Renal cortex interstitium (tissue), 15 donors: ENCODE measurements around the gene SAMD1. TPM values are rescaled to one million over a fixed set of nuclear protein-coding genes. Genes with fewer than 3 reads are reported as not detected.

Experiments used
- DNase-seq, 11 donors: peaks; one replicate each; pipeline ENCODE4 v3.0.0-alpha.2; 2013; ENCODE audit warnings: low read depth in 9 of 11, low spot score in 4 of 11; ENCODE audit errors: extremely low read depth in 1 of 11
- long read RNA-seq, 16 experiments: transcript quantifications; one replicate each; lab custom pipeline, GENCODE V29; 2026
- polyA plus RNA-seq, 3 donors: library from polyadenylated mRNA; unstranded; fragments of 120-200 nt; gene quantifications; one replicate each; pipeline ENCODE4 v1.2.1, GENCODE V29; 2013; ENCODE audit not compliant: insufficient read length in 3 of 3

The SAMD1 gene
- polyA plus RNA-seq = 10 to 100 TPM; 28.2 to 62.2 (median 45.2) TPM
- long read RNA-seq, donor 1, transcript SAMD1-202 (5 exons, 2,164 nt) = major isoform, 12 of 12 reads
- long read RNA-seq, donor 1, partial matches to known transcripts = 0 of 12 reads
- long read RNA-seq, donor 1, other reads (novel, unspliced or antisense) = 0 of 12 reads
- long read RNA-seq, donor 2, transcript SAMD1-202 (5 exons, 2,164 nt) = major isoform, 7 of 12 reads
- long read RNA-seq, donor 2, partial matches to known transcripts = 0 of 12 reads
- long read RNA-seq, donor 2, other reads (novel, unspliced or antisense) = 5 of 12 reads
- long read RNA-seq, donor 3, transcript SAMD1-202 (5 exons, 2,164 nt) = major isoform, 25 of 27 reads
- long read RNA-seq, donor 3, partial matches to known transcripts = 0 of 27 reads
- long read RNA-seq, donor 3, other reads (novel, unspliced or antisense) = 0 of 27 reads
- long read RNA-seq, donor 4, transcript SAMD1-202 (5 exons, 2,164 nt) = major isoform, 14 of 14 reads
- long read RNA-seq, donor 4, partial matches to known transcripts = 0 of 14 reads
- long read RNA-seq, donor 4, other reads (novel, unspliced or antisense) = 0 of 14 reads
- long read RNA-seq, donor 5, transcript SAMD1-202 (5 exons, 2,164 nt) = major isoform, 36 of 37 reads
- long read RNA-seq, donor 5, partial matches to known transcripts = 0 of 37 reads
- long read RNA-seq, donor 5, other reads (novel, unspliced or antisense) = 0 of 37 reads
- long read RNA-seq, donor 6, transcript SAMD1-202 (5 exons, 2,164 nt) = major isoform, 11 of 12 reads
- long read RNA-seq, donor 6, partial matches to known transcripts = 0 of 12 reads
- long read RNA-seq, donor 6, other reads (novel, unspliced or antisense) = 0 of 12 reads
- long read RNA-seq, donor 7, transcript SAMD1-202 (5 exons, 2,164 nt) = major isoform, 14 of 19 reads
- long read RNA-seq, donor 7, partial matches to known transcripts = 5 of 19 reads
- long read RNA-seq, donor 7, other reads (novel, unspliced or antisense) = 0 of 19 reads
- long read RNA-seq, donor 8 = 0 reads
- long read RNA-seq, donor 9, transcript SAMD1-202 (5 exons, 2,164 nt) = major isoform, 14 of 22 reads
- long read RNA-seq, donor 9, partial matches to known transcripts = 7 of 22 reads
- long read RNA-seq, donor 9, other reads (novel, unspliced or antisense) = 0 of 22 reads
- long read RNA-seq, donor 10, transcript SAMD1-202 (5 exons, 2,164 nt) = major isoform, 13 of 13 reads
- long read RNA-seq, donor 10, partial matches to known transcripts = 0 of 13 reads
- long read RNA-seq, donor 10, other reads (novel, unspliced or antisense) = 0 of 13 reads
- long read RNA-seq, donor 11, transcript SAMD1-202 (5 exons, 2,164 nt) = major isoform, 22 of 23 reads
- long read RNA-seq, donor 11, partial matches to known transcripts = 0 of 23 reads
- long read RNA-seq, donor 11, other reads (novel, unspliced or antisense) = 0 of 23 reads
- long read RNA-seq, donor 12, partial matches to known transcripts = 0 of 4 reads
- long read RNA-seq, donor 12, other reads (novel, unspliced or antisense) = 0 of 4 reads
- long read RNA-seq, donor 13 = 0 reads
- long read RNA-seq, donor 14, transcript SAMD1-202 (5 exons, 2,164 nt) = major isoform, 15 of 15 reads
- long read RNA-seq, donor 14, partial matches to known transcripts = 0 of 15 reads
- long read RNA-seq, donor 14, other reads (novel, unspliced or antisense) = 0 of 15 reads
- long read RNA-seq, donor 15, partial matches to known transcripts = 0 of 4 reads
- long read RNA-seq, donor 15, other reads (novel, unspliced or antisense) = 0 of 4 reads
- long read RNA-seq, donor 16, transcript SAMD1-202 (5 exons, 2,164 nt) = major isoform, 50 of 56 reads
- long read RNA-seq, donor 16, partial matches to known transcripts = 0 of 56 reads
- long read RNA-seq, donor 16, other reads (novel, unspliced or antisense) = 6 of 56 reads

- DNase-seq = peak in 9 of 11 donors; percentile 71 to 92 (median 86)
These were observed at the start of gene SAMD1 for GRCh38 chr19:14090509-14091080. TSS of gene SAMD1 (minus strand) at chr19:14090751.

DNA sequence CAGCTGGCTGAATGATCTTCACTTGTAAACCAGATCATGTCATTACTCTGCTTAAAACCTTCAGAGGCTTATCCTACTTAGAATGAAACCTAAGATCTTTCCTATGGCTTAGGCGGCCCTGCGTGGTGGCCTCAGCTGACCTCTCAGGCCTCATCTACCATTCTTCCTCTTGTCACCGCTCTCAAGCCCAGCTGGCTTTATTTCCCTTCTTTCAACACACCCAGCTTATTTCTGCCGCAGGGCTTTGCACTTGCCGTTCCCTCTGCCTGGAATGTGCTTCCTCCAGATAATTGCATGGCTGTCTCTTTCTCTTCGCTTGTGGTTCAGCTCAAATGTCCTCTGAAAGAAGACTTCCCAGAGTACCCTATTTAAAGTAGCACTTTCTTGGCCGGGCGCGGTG is 49.4 kb upstream of the SAMD1 start:
- no peak for DNase-seq

DNA sequence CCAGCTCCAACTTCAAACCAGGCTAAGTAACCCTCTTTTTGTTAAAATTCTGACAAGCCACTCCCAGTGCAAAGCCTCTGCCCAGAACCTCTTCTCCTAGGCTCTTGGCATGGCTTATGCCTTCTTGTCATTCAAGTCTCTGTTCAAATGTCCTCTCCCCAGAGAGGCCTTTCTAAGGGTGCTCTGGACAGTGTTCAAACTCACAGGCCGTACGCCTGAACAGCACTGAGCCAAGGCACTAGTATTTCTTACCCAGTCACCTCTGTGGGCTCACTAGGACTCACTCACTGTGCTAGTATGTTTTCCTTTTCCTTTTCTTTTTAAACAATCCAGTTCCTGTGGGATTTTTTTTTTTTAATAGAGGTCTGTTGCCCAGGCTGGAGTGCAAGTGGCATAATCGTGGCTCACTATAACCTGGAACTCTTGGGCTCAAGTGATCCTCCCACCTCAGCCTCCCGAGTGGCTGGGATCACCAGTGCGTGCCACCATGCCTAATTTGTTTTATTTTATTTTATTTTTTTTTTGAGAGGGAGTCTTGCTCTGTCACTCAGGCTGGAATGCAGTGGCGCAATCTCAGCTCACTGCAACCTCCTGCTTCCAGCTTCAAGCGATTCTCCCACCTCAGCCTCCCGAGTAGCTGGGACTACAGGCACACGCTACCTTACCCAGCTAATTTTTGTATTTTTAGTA is 48.2 kb upstream of the SAMD1 start:
- no peak for DNase-seq

- DNase-seq = peak; percentile 96 to 100 (median 99)
These were observed 46.1 kb upstream of the SAMD1 start, which contains the start of gene ASF1B for GRCh38 chr19:14136509-14137281. TSS of gene ASF1B (minus strand) at chr19:14136589. CDS start at chr19:14136456, 133 bp downstream.

DNA sequence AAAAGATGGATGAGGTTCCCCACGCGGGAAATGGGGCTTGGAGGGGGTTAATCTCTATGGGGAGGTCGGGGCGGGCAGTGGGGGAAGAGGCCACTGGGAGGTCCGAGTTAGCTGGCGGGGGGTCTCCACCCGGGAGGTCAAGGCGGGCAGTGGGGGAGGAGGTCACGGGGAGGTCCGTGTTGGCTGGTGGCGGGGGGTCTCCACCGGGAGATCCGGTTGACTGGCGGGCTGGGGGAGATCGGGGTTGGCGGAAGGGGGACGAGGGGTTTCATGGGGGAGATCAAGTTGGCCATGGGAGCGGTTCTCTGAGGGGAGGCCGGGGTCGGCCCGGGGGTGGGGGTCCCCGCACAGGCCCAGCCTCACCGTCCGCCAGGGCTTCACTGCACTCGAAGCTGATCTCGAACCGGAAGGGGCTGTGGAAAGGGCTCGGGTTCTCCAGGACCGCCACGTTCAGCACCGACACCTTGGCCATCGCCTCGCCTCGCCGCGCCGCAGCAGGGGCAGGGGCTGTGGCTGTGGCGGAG is 45.5 kb upstream of the SAMD1 start:
- no peak for DNase-seq

DNA sequence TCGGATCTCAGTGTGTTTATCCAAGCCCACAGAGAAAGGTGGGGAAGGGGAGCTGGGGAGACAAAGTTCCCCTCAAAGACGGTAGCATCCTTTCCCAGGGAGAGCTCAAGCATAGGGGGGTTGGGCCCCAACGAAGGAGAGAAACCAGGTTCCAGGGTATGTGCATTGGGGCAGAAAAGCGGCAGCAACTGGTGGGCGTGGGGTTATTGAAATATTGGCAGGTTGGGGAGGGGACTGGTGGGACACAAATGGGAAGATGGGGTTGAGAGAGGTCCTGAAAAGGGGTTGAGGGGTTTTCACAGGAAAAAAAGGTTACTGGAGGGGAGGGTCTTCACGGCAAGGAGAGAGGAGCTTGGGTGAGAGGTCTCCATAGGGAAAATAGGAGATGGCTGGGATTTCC is 44.8 kb upstream of the SAMD1 start:
- no peak for DNase-seq

GRCh38 chr19:14127929-14128509 is 37.5 kb upstream of the SAMD1 start:
- no peak for DNase-seq

DNA sequence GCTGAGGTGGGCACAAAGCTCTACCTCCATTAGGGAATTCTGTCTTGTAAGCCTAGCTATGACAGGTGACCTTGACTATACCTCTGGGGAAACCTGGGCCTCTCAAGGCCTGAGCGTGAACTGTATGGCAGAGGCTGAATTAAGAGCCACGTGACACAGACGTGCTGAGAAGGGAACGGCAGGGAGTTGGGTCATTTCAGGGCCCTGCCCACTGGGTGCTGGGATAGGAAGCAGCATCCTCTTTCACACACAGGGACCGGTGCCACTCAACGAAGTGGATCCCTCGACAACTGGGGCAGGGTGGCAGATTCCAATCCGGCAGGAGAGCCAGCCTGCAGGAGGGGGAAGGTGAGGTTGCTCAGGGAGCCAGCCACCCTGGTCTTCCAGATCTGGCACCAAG is 36.6 kb upstream of the SAMD1 start:
- no peak for DNase-seq

- no peak for DNase-seq
These were observed 32.4 kb upstream of the SAMD1 start for GRCh38 chr19:14122924-14123323.

- no peak for DNase-seq
These were observed 29.9 kb upstream of the SAMD1 start for GRCh38 chr19:14120497-14120780.

DNA sequence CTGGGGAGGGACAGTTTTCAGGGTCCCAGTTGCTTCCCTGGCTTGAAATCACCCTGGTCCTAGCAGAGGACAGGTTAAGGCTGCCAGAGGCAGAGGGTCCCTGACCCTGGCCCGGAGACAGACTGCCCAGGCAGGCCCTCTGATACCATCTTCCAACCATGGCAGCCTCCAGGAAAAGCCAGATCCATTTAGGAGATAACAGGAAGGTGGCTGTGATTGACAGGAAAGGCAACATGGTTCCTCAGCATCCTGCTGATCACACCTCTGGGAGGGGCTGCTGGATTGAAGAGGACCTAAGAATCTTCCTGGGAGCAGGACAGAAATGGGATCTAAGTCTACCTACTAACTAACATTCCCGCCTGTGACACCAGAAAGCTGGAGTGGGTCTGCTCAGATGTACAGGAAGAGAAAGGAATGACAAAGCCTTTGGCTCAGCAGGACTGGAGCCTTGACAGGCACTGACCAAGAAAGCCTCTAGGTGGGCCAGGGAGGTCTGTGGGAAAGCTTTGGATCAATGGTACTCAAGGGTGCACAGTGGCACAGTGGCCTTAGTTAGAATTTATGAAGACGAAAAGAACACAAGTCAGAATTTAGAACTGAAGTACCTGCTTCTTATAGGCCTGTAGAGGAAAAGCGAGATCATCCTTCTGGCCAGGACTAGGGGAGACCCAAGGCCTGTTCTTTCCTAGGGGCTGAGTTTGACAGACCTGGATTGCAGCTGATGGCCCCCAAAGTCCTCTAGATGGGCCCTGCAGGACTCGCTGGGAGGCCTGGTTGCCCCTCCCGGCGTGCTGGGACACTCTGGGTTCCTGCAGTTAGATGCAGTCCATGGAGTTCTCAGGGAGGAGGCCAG is 29.3 kb upstream of the SAMD1 start:
- no peak for DNase-seq

DNA sequence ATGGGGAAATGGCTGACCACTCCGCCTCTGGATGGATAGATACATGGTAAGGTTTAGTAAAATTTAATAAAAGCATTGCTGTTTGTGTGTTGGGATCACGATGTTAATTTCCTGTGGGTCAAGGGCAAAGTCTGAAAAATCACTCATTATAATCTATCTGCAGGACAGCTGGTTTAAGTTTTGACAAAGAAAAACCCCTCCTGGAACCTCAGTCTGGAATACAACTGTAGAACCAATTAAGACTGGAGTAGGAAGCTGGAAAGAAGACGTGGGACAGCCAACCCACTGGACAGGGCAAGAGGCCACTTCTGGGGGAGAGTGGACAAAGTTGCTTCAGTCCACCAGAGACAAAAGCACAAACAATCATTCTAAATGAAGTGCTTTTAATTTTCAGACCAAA is 28.6 kb upstream of the SAMD1 start:
- no peak for DNase-seq

- peak in 3 of 11 donors; percentile 24 to 44 (median 39) for DNase-seq
These were observed 27.9 kb upstream of the SAMD1 start for GRCh38 chr19:14118165-14119051.

DNA sequence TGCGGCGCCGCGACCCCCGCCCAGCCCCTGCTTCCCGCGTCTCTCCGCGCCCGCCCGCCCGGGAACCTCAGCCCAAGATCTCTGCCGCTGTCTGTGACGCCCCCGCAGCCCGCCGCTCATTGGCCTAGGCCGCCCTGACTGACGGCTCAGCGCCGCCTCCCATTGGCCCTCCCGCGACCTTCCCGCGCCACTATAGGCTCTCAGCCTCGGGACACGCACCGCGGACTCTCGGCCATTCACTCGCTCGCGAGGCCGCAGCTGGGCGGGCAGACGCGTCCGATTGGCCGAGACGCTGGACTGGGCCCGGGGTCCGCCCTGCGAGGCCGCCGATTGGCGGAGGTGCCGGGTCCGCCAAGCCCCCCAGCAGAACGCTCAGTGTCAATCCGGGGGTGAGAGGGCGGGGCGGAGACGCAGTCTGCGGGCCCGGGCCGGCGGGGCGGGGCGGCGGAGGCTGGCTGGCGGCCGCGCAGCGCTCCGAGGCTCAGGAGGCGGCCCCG is 27.2 kb upstream of the SAMD1 start, which contains the start of gene PRKACA:
Gene PRKACA (minus strand): TSS at position 95 of the 497 bp plus-strand sequence. CDS start 215 bp downstream, outside the sequence.
- DNase-seq = peak; percentile 86 to 99 (median 98)
